Thyroid gland (tissue), 4 donors: ENCODE data around the gene ISL2. TPM values are rescaled to one million over a fixed set of nuclear protein-coding genes. Genes with fewer than 3 reads are reported as not detected.

ENCODE experiments used
- DNase-seq, 2 donors: peaks; one replicate each; pipeline ENCODE4 v3.0.0-alpha.2; 2019
- H3K27ac ChIP-seq, 3 donors: fragments of 200-600 bp; sonication (generic); 1 replicate in 2 of 3; 2 replicates in 1 of 3; pipeline ENCODE4 v1.5.1; 2016 to 2019; ENCODE audit warnings: mild to moderate bottlenecking in 1 of 3, moderate library complexity in 1 of 3
- H3K27me3 ChIP-seq: fragments of 200-600 bp; sonication (generic); one replicate; pipeline ENCODE4 v1.5.1; 2019
- H3K36me3 ChIP-seq, 2 donors: fragments of 200-600 bp; sonication (generic); one replicate each; pipeline ENCODE4 v1.5.1; 2016 to 2019
- H3K4me1 ChIP-seq, 2 donors: fragments of 200-600 bp; sonication (generic); one replicate each; pipeline ENCODE4 v1.5.1; 2017 to 2019
- H3K4me3 ChIP-seq, 3 donors: fragments of 200-600 bp; sonication (generic); replicated peaks in 1 of 3; 1 replicate in 2 of 3; 2 replicates in 1 of 3; pipeline ENCODE4 v1.5.1; 2016; ENCODE audit warnings: mild to moderate bottlenecking in 1 of 3
- H3K9me3 ChIP-seq: fragments of 200-600 bp; sonication (generic); one replicate; pipeline ENCODE4 v1.5.1; 2017
- POLR2A ChIP-seq, 2 donors: fragments of 450-650 bp; IDR thresholded peaks; one replicate each; pipeline ENCODE4 v1.6.1; 2017; ENCODE audit warnings: antibody characterized with exemption in 2 of 2, mild to moderate bottlenecking in 2 of 2, moderate library complexity in 1 of 2
- WGBS, 2 donors: methylation state at CpG; one replicate each; pipeline ENCODE4 v1.1.5; 2017; 5-methylcytosine and 5-hydroxymethylcytosine counted together
- intact Hi-C: fragments of 100-400 bp; cut with DNase I; formaldehyde crosslinking; loops from one replicate; pipeline ENCODE4 v1.15.1; 2023
- total RNA-seq, 4 donors: library from RNA; depleted of rRNA; stranded (reverse); fragments of >200 nt; gene quantifications; one replicate each; pipeline ENCODE4 v1.2.3, GENCODE V29; 2016
- TF ChIP-seq, protein P1 (sequence below), 6 experiments: fragments of 200-600 bp in 3 of 6; fragments of 450-650 bp in 3 of 6; sonication (generic) in 3 of 6; IDR thresholded peaks; one replicate each; pipeline ENCODE4 v1.5.1; 2016 to 2019; ENCODE audit warnings: antibody characterized with exemption in 6 of 6, mild to moderate bottlenecking in 2 of 6, inconsistent platforms in 1 of 6, moderate library complexity in 1 of 6

The ISL2 gene
- total RNA-seq, 4 donors from 2014 or later: not detected

DNA sequence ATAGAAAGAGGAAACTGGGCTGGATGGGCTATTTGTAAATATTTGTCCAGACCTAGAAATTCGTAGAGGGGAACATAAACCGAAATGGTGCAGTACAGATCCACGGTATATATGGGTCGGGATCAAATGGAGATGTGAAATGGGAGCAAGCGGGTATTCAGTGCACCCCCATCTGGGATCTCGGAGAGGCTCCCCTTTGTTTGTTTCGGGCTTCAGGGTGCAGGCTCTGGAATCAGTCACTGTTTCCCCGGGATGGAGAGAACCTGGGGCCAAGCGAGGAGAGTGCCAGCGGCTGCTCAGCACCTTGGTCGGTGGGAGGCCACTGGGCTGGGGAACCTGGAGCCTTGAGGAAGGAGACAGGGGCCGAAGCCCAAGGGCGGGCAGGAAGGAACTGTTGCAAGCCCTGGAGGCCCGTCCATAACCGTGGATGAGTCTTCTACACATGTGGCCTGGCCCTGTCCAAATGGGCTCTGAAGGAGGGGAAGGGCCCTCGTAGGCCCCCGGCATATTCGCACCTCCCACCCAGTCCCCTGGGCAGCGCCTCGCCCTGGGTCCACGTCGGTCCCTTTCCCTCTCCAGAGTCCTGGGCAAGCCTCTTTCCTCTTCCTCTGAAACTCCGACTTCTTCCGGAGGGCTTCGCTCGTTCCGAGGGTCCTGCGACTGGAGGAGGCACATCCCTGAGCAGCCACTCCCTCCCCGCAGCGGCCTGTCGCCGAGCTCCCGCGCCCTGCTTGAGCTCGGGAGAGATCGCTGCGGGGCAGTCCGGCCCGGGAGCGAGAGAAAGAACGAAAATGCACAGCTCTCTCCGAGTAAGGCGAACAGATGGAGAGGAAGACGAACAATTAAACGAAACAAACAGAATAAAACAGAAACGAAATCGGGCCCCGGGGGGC lies 3.0 kb downstream of the ISL2 start:
- peaks cover 28 to 66% of the 10 kb centered on the region in 2 donors for H3K4me1 ChIP-seq
- TF ChIP-seq, protein P1, sequence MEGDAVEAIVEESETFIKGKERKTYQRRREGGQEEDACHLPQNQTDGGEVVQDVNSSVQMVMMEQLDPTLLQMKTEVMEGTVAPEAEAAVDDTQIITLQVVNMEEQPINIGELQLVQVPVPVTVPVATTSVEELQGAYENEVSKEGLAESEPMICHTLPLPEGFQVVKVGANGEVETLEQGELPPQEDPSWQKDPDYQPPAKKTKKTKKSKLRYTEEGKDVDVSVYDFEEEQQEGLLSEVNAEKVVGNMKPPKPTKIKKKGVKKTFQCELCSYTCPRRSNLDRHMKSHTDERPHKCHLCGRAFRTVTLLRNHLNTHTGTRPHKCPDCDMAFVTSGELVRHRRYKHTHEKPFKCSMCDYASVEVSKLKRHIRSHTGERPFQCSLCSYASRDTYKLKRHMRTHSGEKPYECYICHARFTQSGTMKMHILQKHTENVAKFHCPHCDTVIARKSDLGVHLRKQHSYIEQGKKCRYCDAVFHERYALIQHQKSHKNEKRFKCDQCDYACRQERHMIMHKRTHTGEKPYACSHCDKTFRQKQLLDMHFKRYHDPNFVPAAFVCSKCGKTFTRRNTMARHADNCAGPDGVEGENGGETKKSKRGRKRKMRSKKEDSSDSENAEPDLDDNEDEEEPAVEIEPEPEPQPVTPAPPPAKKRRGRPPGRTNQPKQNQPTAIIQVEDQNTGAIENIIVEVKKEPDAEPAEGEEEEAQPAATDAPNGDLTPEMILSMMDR (IDR thresholded peaks at IDR 0.05): no peak
- no peak for TF ChIP-seq POLR2A (IDR thresholded peaks at IDR 0.05)
- 7 to 20% methylated on average over 35 to 44 of the region's 48 CpGs for WGBS, 2 donors
- H3K27me3 ChIP-seq: peaks cover 93% of the 10 kb centered on the region
- H3K36me3 ChIP-seq: no peaks in the 10 kb centered on the region
- DNase-seq: no peak
- H3K9me3 ChIP-seq: no peaks in the 10 kb centered on the region
- intact Hi-C loops: loop anchor here (5.0 kb wide), 1 partner anchor 147 kb away; no protein-coding TSS in a partner anchor
- H3K4me3 ChIP-seq: peak overlapping the region in 1 of 3 donors; percentile 14
- no peak overlapping the region for H3K27ac ChIP-seq

DNA sequence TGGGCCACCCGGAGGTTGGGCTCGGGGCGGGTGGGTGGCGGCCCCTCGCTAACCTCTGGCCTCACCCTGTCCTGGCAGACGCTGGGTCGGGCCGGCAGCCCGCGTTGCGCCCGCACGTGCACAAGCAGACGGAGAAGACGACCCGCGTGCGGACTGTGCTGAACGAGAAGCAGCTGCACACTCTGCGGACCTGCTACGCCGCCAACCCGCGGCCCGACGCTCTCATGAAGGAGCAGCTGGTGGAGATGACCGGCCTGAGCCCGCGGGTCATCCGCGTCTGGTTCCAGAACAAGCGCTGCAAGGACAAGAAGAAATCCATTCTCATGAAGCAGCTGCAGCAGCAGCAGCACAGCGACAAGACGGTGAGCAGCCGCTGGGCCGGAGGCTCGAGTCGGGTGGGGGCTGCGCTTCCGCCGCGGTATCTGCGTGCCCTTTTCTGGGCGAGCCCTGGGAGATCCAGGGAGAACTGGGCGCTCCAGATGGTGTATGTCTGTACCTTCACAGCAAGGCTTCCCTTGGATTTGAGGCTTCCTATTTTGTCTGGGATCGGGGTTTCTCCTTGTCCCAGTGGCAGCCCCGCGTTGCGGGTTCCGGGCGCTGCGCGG lies 3.7 kb downstream of the ISL2 start:
- WGBS, 2 donors: 1 to 16% methylated on average over 16 to 22 of the region's 53 CpGs
- no peak for DNase-seq
- H3K27me3 ChIP-seq: peaks cover 93% of the 10 kb centered on the region

DNA sequence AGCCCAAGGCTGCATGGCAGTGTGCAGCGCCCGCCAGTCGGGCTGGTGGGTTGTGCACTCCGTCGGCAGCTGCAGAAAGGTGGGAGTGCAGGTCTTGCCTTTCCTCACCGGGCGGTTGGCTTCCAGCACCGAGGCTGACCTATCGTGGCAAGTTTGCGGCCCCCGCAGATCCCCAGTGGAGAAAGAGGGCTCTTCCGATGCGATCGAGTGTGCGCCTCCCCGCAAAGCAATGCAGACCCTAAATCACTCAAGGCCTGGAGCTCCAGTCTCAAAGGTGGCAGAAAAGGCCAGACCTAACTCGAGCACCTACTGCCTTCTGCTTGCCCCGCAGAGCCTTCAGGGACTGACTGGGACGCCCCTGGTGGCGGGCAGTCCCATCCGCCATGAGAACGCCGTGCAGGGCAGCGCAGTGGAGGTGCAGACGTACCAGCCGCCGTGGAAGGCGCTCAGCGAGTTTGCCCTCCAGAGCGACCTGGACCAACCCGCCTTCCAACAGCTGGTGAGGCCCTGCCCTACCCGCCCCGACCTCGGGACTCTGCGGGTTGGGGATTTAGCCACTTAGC lies 4.3 kb downstream of the ISL2 start:
- intact Hi-C loops: no loop called here
- WGBS, 2 donors: 0 to 9% methylated on average over 5 to 14 of the region's 35 CpGs
- Histone ChIP-seq H3K27ac (no peak overlapping the region), H3K36me3 (no peaks in the 10 kb centered on the region), H3K9me3 (no peaks in the 10 kb centered on the region), H3K27me3 (peaks cover 93% of the 10 kb centered on the region), H3K4me3 (peak overlapping the region in 1 of 3 donors; percentile 14), H3K4me1 (peaks cover 28 to 69% of the 10 kb centered on the region in 2 donors)
- DNase-seq: no peak
- TF ChIP-seq, protein P1 (IDR thresholded peaks at IDR 0.05): no peak
- no peak for TF ChIP-seq POLR2A (IDR thresholded peaks at IDR 0.05)

More for the DNA sequence above, 3.7 kb downstream of the ISL2 start:
- peaks cover 28 to 66% of the 10 kb centered on the region in 2 donors for H3K4me1 ChIP-seq
- H3K36me3 ChIP-seq: no peaks in the 10 kb centered on the region
- no peak overlapping the region for H3K27ac ChIP-seq
- intact Hi-C loops: no loop called here
- TF ChIP-seq, protein P1 (IDR thresholded peaks at IDR 0.05): no peak
- TF ChIP-seq POLR2A (IDR thresholded peaks at IDR 0.05): no peak
- peak overlapping the region in 1 of 3 donors; percentile 14 for H3K4me3 ChIP-seq
- H3K9me3 ChIP-seq: no peaks in the 10 kb centered on the region

DNA sequence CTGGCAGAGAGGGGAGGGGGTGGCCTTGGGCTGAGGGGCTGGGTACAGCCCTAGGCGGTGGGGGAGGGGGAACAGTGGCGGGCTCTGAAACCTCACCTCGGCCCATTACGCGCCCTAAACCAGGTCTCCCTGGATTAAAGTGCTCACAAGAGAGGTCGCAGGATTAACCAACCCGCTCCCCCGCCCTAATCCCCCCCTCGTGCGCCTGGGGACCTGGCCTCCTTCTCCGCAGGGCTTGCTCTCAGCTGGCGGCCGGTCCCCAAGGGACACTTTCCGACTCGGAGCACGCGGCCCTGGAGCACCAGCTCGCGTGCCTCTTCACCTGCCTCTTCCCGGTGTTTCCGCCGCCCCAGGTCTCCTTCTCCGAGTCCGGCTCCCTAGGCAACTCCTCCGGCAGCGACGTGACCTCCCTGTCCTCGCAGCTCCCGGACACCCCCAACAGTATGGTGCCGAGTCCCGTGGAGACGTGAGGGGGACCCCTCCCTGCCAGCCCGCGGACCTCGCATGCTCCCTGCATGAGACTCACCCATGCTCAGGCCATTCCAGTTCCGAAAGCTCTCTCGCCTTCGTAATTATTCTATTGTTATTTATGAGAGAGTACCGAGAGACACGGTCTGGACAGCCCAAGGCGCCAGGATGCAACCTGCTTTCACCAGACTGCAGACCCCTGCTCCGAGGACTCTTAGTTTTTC lies 4.9 kb downstream of the ISL2 start:
- DNase-seq: peak in 1 of 2 donors; percentile 29
- no peak for TF ChIP-seq POLR2A (IDR thresholded peaks at IDR 0.05)
- TF ChIP-seq, protein P1 (IDR thresholded peaks at IDR 0.05): no peak
- Histone ChIP-seq H3K27me3 (peaks cover 93% of the 10 kb centered on the region), H3K36me3 (no peaks in the 10 kb centered on the region), H3K27ac (no peak overlapping the region), H3K4me3 (no peak overlapping the region), H3K9me3 (no peaks in the 10 kb centered on the region), H3K4me1 (peaks cover 35 to 71% of the 10 kb centered on the region in 2 donors)
- intact Hi-C loops: no loop called here
- WGBS, 2 donors: 3 to 32% methylated on average over 31 to 40 of the region's 42 CpGs
